ENCODE results near the gene AAK1.

DNA sequence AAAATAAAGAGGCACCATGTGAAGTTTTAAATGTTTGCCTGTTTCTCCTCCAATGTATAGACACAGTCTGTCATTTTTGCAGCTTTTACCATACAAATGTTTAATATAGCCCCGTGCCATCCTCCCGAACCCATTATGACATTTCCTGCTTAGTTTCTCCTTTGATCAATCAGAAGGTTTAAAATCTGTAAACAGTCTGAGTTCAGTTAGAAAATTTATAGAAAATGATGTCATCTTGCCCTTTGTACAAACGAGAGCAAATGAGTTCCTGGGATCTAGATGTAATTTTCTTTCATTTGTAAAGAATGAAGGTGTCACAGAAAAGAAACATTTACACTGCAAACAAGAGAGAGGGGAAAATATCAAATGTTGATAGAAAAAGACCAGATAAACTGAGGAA, 143.6 kb downstream of the AAK1 start:
- TF ChIP-seq, protein P1, sequence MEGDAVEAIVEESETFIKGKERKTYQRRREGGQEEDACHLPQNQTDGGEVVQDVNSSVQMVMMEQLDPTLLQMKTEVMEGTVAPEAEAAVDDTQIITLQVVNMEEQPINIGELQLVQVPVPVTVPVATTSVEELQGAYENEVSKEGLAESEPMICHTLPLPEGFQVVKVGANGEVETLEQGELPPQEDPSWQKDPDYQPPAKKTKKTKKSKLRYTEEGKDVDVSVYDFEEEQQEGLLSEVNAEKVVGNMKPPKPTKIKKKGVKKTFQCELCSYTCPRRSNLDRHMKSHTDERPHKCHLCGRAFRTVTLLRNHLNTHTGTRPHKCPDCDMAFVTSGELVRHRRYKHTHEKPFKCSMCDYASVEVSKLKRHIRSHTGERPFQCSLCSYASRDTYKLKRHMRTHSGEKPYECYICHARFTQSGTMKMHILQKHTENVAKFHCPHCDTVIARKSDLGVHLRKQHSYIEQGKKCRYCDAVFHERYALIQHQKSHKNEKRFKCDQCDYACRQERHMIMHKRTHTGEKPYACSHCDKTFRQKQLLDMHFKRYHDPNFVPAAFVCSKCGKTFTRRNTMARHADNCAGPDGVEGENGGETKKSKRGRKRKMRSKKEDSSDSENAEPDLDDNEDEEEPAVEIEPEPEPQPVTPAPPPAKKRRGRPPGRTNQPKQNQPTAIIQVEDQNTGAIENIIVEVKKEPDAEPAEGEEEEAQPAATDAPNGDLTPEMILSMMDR (IDR thresholded peaks at IDR 0.05), result no peak
- TF ChIP-seq POLR2A (IDR thresholded peaks at IDR 0.05), result no peak

All from adrenal gland (tissue), 5 donors.